Sigmoid colon (tissue), 7 donors: ENCODE measurements around the gene ARHGEF1. TPM values are rescaled to one million over a fixed set of nuclear protein-coding genes. Genes with fewer than 3 reads are reported as not detected.

Experiments used
- DNase-seq: peaks from one replicate; pipeline ENCODE4 v3.0.0-alpha.2; 2019
- H3K27ac ChIP-seq, 4 donors: fragments of 200-600 bp; sonication (generic); one replicate each; pipeline ENCODE4 v1.5.1; 2016 to 2019; ENCODE audit warnings: mild to moderate bottlenecking in 1 of 4
- H3K27me3 ChIP-seq, 3 donors: fragments of 200-600 bp; sonication (generic); one replicate each; pipeline ENCODE4 v1.5.1; 2019; ENCODE audit warnings: mild to moderate bottlenecking in 1 of 3
- H3K36me3 ChIP-seq, 4 donors: fragments of 200-600 bp; sonication (generic); one replicate each; pipeline ENCODE4 v1.5.1; 2016 to 2019
- H3K4me1 ChIP-seq, 4 donors: fragments of 200-600 bp; sonication (generic); one replicate each; pipeline ENCODE4 v1.5.1; 2017 to 2019
- H3K4me3 ChIP-seq, 4 donors: fragments of 200-600 bp; sonication (generic); one replicate each; pipeline ENCODE4 v1.5.1; 2017 to 2019; ENCODE audit warnings: mild to moderate bottlenecking in 2 of 4, moderate library complexity in 1 of 4
- H3K9me3 ChIP-seq, 4 donors: fragments of 200-600 bp in 3 of 4; sonication (generic) in 3 of 4; one replicate each; pipeline versions ENCODE4 v1.5.1 to v1.6.1; 2013 to 2019
- EP300 ChIP-seq, 4 donors: sonication (generic); formaldehyde crosslinking; IDR thresholded peaks; one replicate each; pipeline ENCODE4 v1.6.1; 2017; ENCODE audit warnings: antibody characterized with exemption in 4 of 4
- POLR2A ChIP-seq, 2 donors: fragments of 450-650 bp; IDR thresholded peaks; one replicate each; pipeline ENCODE4 v1.6.1; 2016; ENCODE audit warnings: antibody characterized with exemption in 2 of 2, mild to moderate bottlenecking in 2 of 2, moderate library complexity in 2 of 2
- POLR2AphosphoS5 ChIP-seq, 4 donors: sonication (generic); formaldehyde crosslinking; IDR thresholded peaks; one replicate each; pipeline ENCODE4 v1.6.1; 2017; ENCODE audit warnings: antibody characterized with exemption in 4 of 4
- WGBS, 2 donors: extraction: QIAGEN DNeasy Blood & Tissue Kit; methylation state at CpG; one replicate each; pipeline ENCODE4 v1.1.7; 2013; 5-methylcytosine and 5-hydroxymethylcytosine counted together
- intact Hi-C: fragments of 100-400 bp; cut with DNase I; formaldehyde crosslinking; loops from one replicate; pipeline ENCODE4 v1.15.1; 2023
- polyA plus RNA-seq, 3 donors: library from polyadenylated mRNA; stranded (reverse); fragments of 200-250 nt; gene quantifications; one replicate each; pipeline ENCODE4 v1.2.3, GENCODE V29; 2013
- total RNA-seq, 4 donors: library from RNA; depleted of rRNA; stranded (reverse); fragments of >200 nt; gene quantifications; one replicate each; pipeline ENCODE4 v1.1.0, GENCODE V29; 2016
- TF ChIP-seq, protein P1 (sequence below), 4 experiments: fragments of 450-650 bp in 3 of 4; fragments of 200-600 bp in 1 of 4; IDR thresholded peaks; one replicate each; pipeline ENCODE4 v1.5.1; 2016 to 2019; ENCODE audit warnings: antibody characterized with exemption in 4 of 4, mild to moderate bottlenecking in 3 of 4, moderate library complexity in 2 of 4
- donor health status: healthy with polysubstance abuse.
- donor health status: Bipolar disorder and iron deficiency.
- donor health status: healthy.

The ARHGEF1 gene
- total and polyA plus RNA-seq, 7 donors: 30.5 to 151 (median 36.7) TPM

DNA sequence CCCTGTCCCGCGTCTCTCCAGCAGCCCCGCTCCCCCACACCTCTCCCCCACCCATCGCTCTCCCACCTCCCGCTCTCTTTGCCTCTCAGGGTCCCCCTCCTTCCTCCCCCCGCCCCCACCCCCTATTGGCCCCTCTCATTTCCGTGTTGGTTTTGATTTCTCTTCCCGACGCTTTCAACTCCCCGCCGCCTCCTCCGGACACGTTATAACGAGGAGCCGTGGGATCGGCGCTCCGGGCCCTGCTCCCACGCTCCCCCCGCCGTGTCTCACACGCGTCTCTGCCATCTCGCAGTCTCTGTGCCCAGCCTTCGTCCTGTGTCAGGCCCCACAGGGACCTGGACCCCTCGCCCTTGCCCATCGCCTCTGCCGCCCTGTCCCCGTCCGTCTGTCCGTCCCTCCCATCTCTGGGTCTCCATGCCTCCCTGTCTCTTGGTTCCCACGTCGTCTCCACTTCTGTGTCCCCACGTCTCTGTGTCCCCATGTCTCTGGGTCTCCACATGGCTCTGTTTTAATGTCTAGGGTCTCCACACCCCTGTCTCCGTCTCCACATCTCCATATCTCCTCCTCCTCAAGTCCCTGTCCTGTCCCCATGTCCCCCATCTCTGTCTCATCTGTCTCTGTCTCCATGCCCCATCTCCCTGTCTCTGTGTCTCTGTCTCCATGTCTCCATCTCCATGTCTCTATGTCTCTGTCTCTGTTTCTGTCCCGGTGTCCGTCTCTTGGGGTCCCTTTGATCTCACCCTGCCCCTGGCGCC is 32.2 kb downstream of the ARHGEF1 start:
- peaks cover 0 to 13% (median 7%) of the 10 kb centered on the region in 4 donors for H3K4me1 ChIP-seq
- intact Hi-C loops: no loop called here
- 4 to 6% methylated on average over 38 of the region's 38 CpGs for WGBS, 2 donors
- TF ChIP-seq POLR2A (IDR thresholded peaks at IDR 0.05) (no peak), EP300 (IDR thresholded peaks at IDR 0.05) (no peak), POLR2AphosphoS5 (IDR thresholded peaks at IDR 0.05) (no peak)
- TF ChIP-seq, protein P1, sequence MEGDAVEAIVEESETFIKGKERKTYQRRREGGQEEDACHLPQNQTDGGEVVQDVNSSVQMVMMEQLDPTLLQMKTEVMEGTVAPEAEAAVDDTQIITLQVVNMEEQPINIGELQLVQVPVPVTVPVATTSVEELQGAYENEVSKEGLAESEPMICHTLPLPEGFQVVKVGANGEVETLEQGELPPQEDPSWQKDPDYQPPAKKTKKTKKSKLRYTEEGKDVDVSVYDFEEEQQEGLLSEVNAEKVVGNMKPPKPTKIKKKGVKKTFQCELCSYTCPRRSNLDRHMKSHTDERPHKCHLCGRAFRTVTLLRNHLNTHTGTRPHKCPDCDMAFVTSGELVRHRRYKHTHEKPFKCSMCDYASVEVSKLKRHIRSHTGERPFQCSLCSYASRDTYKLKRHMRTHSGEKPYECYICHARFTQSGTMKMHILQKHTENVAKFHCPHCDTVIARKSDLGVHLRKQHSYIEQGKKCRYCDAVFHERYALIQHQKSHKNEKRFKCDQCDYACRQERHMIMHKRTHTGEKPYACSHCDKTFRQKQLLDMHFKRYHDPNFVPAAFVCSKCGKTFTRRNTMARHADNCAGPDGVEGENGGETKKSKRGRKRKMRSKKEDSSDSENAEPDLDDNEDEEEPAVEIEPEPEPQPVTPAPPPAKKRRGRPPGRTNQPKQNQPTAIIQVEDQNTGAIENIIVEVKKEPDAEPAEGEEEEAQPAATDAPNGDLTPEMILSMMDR (IDR thresholded peaks at IDR 0.05): no peak
- no peak overlapping the region for H3K27ac ChIP-seq
- H3K36me3 ChIP-seq: no peaks in the 10 kb centered on the region
- no peaks in the 10 kb centered on the region for H3K9me3 ChIP-seq
- no peak overlapping the region for H3K4me3 ChIP-seq
- DNase-seq: no peak
- peaks cover 36 to 92% (median 78%) of the 10 kb centered on the region in 3 donors for H3K27me3 ChIP-seq

DNA sequence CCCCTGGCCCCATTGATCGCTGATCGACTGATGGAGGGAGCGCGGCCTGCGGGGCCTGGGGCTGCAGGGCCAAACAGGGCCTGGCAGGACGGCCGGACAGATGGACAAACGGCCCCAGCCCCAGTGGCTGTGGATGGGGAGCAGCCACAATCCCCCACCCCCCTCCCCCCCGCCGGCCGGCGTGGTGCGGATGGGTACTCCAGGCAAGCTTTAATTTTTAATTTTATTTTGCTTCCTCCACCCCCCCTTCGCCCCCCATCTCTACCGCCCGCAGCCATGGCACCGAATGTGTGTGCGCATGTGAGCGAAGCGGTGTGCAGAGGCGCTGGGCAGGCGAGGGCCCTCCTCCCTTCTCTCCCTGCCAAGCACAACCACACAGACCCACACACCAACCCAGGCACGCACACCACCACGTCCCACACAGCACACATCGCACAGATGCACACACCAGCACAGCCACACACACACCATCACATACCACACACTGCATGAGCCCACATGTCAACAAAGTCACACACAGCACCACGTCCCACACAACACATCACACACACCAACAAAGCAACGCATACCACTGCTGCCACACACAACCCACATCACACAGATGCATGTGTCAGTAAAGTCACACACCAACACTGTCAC is 32.9 kb downstream of the ARHGEF1 start:
- Histone ChIP-seq H3K4me3 (no peak overlapping the region), H3K27ac (no peak overlapping the region), H3K9me3 (no peaks in the 10 kb centered on the region), H3K4me1 (peaks cover 0 to 13% (median 7%) of the 10 kb centered on the region in 4 donors), H3K36me3 (no peaks in the 10 kb centered on the region), H3K27me3 (peaks cover 38 to 97% (median 85%) of the 10 kb centered on the region in 3 donors)
- 32 to 59% methylated on average over 27 of the region's 27 CpGs for WGBS, 2 donors
- DNase-seq: no peak
- intact Hi-C loops: no loop called here
- TF ChIP-seq EP300 (IDR thresholded peaks at IDR 0.05) (no peak), POLR2AphosphoS5 (IDR thresholded peaks at IDR 0.05) (no peak), POLR2A (IDR thresholded peaks at IDR 0.05) (no peak)
- TF ChIP-seq, protein P1 (IDR thresholded peaks at IDR 0.05): no peak

DNA sequence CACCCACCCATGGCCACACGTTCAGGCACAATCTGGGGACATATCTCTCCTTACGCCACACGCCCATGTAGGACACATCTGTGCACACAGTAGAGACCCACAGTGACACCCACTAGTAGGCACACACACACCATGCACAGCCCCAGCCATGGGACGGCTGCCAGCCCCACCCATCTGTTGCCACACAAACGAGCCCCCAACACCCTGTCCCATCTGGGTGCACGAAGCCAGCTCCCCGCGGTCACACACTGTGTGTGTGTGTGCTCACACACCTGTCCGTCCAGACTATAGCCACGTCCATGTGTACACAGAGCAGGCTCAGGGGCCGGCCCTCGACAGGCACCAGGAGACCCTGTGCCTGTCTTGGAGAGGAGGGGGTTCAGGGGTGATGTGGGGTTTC is 34.7 kb downstream of the ARHGEF1 start:
- intact Hi-C loops: no loop called here
- Histone ChIP-seq H3K27me3 (peaks cover 42 to 97% (median 91%) of the 10 kb centered on the region in 3 donors), H3K27ac (no peak overlapping the region), H3K9me3 (no peaks in the 10 kb centered on the region), H3K4me3 (no peak overlapping the region), H3K4me1 (peaks cover 0 to 13% (median 7%) of the 10 kb centered on the region in 4 donors), H3K36me3 (no peaks in the 10 kb centered on the region)
- 59% methylated on average over 12 of the region's 12 CpGs for WGBS, 2 donors
- no peak for DNase-seq
- TF ChIP-seq POLR2AphosphoS5 (IDR thresholded peaks at IDR 0.05) (no peak), EP300 (IDR thresholded peaks at IDR 0.05) (no peak), POLR2A (IDR thresholded peaks at IDR 0.05) (no peak)
- TF ChIP-seq, protein P1 (IDR thresholded peaks at IDR 0.05): no peak

DNA sequence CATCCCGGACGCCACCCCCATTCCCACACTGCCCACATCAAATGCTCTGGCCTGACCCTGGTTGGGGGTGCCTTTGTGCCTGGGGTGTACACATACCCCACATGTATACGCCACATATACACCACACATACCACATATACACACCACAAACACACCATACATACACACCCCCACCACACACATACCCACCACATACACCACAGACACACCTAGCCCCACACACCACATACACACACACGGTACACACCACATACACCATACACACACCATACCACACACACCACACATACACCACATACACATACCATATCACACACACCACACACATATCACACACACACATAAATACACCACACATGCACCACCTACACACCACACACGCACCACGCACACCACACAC is 35.1 kb downstream of the ARHGEF1 start:
- Histone ChIP-seq H3K36me3 (no peaks in the 10 kb centered on the region), H3K27ac (no peak overlapping the region), H3K4me1 (peaks cover 0 to 10% (median 6%) of the 10 kb centered on the region in 4 donors), H3K4me3 (no peak overlapping the region), H3K27me3 (peaks cover 44 to 97% (median 91%) of the 10 kb centered on the region in 3 donors), H3K9me3 (no peaks in the 10 kb centered on the region)
- no peak for TF ChIP-seq POLR2AphosphoS5 (IDR thresholded peaks at IDR 0.05)
- TF ChIP-seq EP300 (IDR thresholded peaks at IDR 0.05): no peak
- no peak for TF ChIP-seq POLR2A (IDR thresholded peaks at IDR 0.05)
- TF ChIP-seq, protein P1 (IDR thresholded peaks at IDR 0.05): no peak
- 80 to 84% methylated on average over 6 of the region's 6 CpGs for WGBS, 2 donors
- DNase-seq: no peak
- intact Hi-C loops: no loop called here
